OCI-LY7 (cell line): ENCODE results near the gene HIRIP3.

Source experiments
- EZH2phosphoT487 ChIP-seq: fragments of 200-600 bp; sonication (generic); IDR thresholded peaks from 2 replicates; pipeline ENCODE4 v1.6.1; 2018; ENCODE audit warnings: low read depth, borderline replicate concordance, mild to moderate bottlenecking, mixed run types, antibody characterized with exemption, low read length, moderate library complexity, mixed read lengths
- TF ChIP-seq, protein P1 (sequence below): fragments of 200-600 bp; sonication (generic); conservative IDR thresholded peaks from 2 replicates; pipeline ENCODE4 v1.5.1; 2014; ENCODE audit warnings: mild to moderate bottlenecking, antibody characterized with exemption, low read length, moderate library complexity, mixed read lengths

DNA sequence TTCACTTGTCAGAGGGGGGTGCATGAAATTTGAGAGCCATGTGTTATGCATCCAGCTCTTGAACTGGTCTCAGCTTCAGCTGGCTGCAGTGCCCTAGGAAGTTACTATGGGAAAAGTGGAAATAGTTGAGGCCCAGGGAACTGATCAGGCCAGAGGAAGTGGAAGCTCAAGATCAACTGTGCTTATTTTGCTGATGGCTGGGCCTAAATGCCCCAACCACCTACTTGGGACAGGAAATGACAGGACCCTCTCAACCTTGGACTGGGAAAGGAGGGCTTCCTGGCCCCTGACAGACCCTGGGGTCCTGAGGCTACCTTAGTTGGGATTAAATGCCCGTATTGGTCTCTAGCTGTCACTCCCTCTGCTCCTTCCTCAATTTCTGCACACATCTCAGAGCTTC lies 22.9 kb downstream of the HIRIP3 start:
- TF ChIP-seq, protein P1, sequence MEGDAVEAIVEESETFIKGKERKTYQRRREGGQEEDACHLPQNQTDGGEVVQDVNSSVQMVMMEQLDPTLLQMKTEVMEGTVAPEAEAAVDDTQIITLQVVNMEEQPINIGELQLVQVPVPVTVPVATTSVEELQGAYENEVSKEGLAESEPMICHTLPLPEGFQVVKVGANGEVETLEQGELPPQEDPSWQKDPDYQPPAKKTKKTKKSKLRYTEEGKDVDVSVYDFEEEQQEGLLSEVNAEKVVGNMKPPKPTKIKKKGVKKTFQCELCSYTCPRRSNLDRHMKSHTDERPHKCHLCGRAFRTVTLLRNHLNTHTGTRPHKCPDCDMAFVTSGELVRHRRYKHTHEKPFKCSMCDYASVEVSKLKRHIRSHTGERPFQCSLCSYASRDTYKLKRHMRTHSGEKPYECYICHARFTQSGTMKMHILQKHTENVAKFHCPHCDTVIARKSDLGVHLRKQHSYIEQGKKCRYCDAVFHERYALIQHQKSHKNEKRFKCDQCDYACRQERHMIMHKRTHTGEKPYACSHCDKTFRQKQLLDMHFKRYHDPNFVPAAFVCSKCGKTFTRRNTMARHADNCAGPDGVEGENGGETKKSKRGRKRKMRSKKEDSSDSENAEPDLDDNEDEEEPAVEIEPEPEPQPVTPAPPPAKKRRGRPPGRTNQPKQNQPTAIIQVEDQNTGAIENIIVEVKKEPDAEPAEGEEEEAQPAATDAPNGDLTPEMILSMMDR, result no peak
- TF ChIP-seq EZH2phosphoT487, result no peak
